DND-41 (cell line): ENCODE measurements around the gene FOLR2.
"Not testable (repeated sequence)": the region's sequence is repeated elsewhere in the genome, so short reads cannot be mapped to it uniquely, and the experiment has no call there.

Source experiments
- ATAC-seq: fragments of 200-7000 bp; cut with Tn5 transposase; 3 replicates; pipeline ENCODE4 v1.9.1; 2021; ENCODE audit warnings: low read depth; ENCODE audit not compliant: insufficient read depth
- DNase-seq: peaks from one replicate; pipeline ENCODE4 v3.0.0-alpha.2; 2020
- H2AFZ ChIP-seq: 2 replicates; pipeline ENCODE4 v1.6.0; 2012; ENCODE audit warnings: low read depth, low read length
- H3K27ac ChIP-seq: 2 replicates; pipeline ENCODE4 v1.5.1; 2012; ENCODE audit warnings: low read length, inconsistent platforms
- H3K27me3 ChIP-seq: fragments of 200-600 bp; sonication (generic); 2 replicates; pipeline ENCODE4 v1.6.0; 2012; ENCODE audit warnings: low read length, mild to moderate bottlenecking, inconsistent platforms; ENCODE audit not compliant: insufficient read depth, poor library complexity
- H3K36me3 ChIP-seq: 2 replicates; pipeline ENCODE4 v1.5.1; 2012; ENCODE audit warnings: low read length, inconsistent platforms; ENCODE audit not compliant: insufficient read depth
- H3K4me1 ChIP-seq: 2 replicates; pipeline ENCODE4 v1.5.1; 2012; ENCODE audit warnings: mild to moderate bottlenecking, low read length; ENCODE audit not compliant: insufficient read depth
- H3K4me2 ChIP-seq: 2 replicates; pipeline ENCODE4 v1.6.0; 2012; ENCODE audit warnings: mild to moderate bottlenecking, moderate library complexity, low read length, inconsistent platforms; ENCODE audit not compliant: insufficient read depth
- H3K4me3 ChIP-seq, 2 experiments: fragments of 200-600 bp in 1 of 2; shearing (Covaris generic) in 1 of 2; 2 replicates each; pipeline ENCODE4 v1.5.1; 2012 to 2016; ENCODE audit warnings: inconsistent platforms in 2 of 2, low read length in 2 of 2, mild to moderate bottlenecking in 2 of 2, low read depth in 1 of 2, moderate library complexity in 1 of 2
- H3K79me2 ChIP-seq: 2 replicates; pipeline ENCODE4 v1.6.0; 2012; ENCODE audit warnings: low read length, inconsistent platforms; ENCODE audit not compliant: insufficient read depth
- H3K9ac ChIP-seq: 2 replicates; pipeline ENCODE4 v1.6.0; 2012; ENCODE audit warnings: low read depth, mild to moderate bottlenecking, inconsistent platforms, low read length, moderate library complexity
- H3K9me3 ChIP-seq: 2 replicates; pipeline ENCODE4 v1.5.1; 2012; ENCODE audit warnings: low read length, moderate library complexity, mild to moderate bottlenecking, inconsistent platforms; ENCODE audit not compliant: insufficient read depth, severe bottlenecking
- H4K20me1 ChIP-seq: 2 replicates; pipeline ENCODE4 v1.6.0; 2012; ENCODE audit warnings: low read length; ENCODE audit not compliant: insufficient read depth
- EZH2 ChIP-seq: IDR thresholded peaks from 3 replicates; pipeline ENCODE4 v1.6.1; 2012; ENCODE audit warnings: borderline replicate concordance, low read depth, mild to moderate bottlenecking, moderate library complexity, low read length, inconsistent platforms; ENCODE audit not compliant: severe bottlenecking
- TF ChIP-seq, protein P1 (sequence below): IDR thresholded peaks from 2 replicates; pipeline ENCODE4 v1.5.1; 2012; ENCODE audit warnings: borderline replicate concordance, low read length, moderate library complexity, mild to moderate bottlenecking; ENCODE audit not compliant: poor library complexity, severe bottlenecking; ENCODE audit errors: extremely low read depth

Gene FOLR2

DNA sequence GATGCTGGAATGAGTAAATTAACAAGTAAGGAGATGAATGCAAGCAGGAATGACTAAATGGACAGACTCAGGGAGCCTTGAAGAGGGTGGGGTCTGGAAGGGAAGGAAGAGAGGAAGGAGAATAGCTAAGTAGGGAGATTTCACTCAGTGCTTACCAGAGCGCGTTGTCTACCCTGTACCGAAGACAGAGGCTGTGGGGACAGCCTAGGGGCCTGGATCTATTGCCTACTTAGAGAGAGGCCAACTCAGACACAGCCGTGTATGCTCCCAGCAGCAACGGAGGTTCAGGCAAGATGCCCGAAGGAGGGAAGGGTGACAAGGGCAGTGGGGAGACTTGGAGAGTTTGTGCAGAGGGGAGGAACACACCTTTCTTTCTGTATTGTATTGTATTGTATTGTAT lies at the start of gene FOLR2:
FOLR2 (plus strand) TSS at position 157 of the 400 bp plus-strand sequence. CDS start 1,791 bp downstream, outside the sequence.
- no peak within 1 kb of the TSS for H3K9ac ChIP-seq
- ATAC-seq, result no peak

DNA sequence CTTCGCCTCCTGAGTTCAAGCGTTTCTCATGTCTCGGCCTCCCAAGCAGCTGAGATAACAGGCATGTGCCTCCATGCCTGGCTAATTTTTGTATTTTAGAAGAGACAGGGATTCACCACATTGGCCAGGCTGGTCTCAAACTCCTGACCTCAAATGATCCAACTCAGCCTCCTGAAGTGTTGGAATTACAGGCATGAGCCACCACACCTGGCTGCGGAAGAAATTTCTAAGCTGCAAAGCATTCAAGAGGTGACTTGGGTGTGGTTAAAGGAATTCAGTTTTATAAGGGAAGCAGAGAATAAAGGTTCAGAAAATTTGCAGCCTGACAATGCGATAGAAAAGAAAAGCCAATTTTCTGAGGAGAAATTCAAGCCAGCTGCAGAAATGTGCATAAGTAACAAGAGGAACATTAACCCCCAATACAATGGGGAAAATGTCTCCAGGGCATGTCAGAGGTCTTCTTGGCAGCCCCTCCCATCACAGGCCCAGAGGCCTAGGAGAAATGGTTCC lies 47.5 kb upstream of the FOLR2 start:
- H3K9me3 ChIP-seq, H3K4me2 ChIP-seq, H3K27ac ChIP-seq, H2AFZ ChIP-seq, ATAC-seq, H3K4me3 ChIP-seq, H3K4me1 ChIP-seq, H4K20me1 ChIP-seq, H3K79me2 ChIP-seq, H3K27me3 ChIP-seq, H3K9ac ChIP-seq, H3K36me3 ChIP-seq, DNase-seq: not testable (repeated sequence)

More for the DNA sequence above, at the start of gene FOLR2:
- TF ChIP-seq, protein P1, sequence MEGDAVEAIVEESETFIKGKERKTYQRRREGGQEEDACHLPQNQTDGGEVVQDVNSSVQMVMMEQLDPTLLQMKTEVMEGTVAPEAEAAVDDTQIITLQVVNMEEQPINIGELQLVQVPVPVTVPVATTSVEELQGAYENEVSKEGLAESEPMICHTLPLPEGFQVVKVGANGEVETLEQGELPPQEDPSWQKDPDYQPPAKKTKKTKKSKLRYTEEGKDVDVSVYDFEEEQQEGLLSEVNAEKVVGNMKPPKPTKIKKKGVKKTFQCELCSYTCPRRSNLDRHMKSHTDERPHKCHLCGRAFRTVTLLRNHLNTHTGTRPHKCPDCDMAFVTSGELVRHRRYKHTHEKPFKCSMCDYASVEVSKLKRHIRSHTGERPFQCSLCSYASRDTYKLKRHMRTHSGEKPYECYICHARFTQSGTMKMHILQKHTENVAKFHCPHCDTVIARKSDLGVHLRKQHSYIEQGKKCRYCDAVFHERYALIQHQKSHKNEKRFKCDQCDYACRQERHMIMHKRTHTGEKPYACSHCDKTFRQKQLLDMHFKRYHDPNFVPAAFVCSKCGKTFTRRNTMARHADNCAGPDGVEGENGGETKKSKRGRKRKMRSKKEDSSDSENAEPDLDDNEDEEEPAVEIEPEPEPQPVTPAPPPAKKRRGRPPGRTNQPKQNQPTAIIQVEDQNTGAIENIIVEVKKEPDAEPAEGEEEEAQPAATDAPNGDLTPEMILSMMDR, result no peak
- no peak for TF ChIP-seq EZH2
- Histone ChIP-seq H3K27me3 (peaks cover 23% of the 10 kb centered on the region), H3K9me3 (no peaks in the 10 kb centered on the region), H3K27ac (no peak within 1 kb of the TSS), H3K4me2 (no peak within 1 kb of the TSS), H3K4me3 (no peak within 1 kb of the TSS), H3K4me1 (no peaks in the 10 kb centered on the region), H3K79me2 (no peaks in the 10 kb centered on the region), H3K36me3 (no peaks in the 10 kb centered on the region), H4K20me1 (no peaks in the 10 kb centered on the region), H2AFZ (no peak within 1 kb of the TSS)
- no peak for DNase-seq

DNA sequence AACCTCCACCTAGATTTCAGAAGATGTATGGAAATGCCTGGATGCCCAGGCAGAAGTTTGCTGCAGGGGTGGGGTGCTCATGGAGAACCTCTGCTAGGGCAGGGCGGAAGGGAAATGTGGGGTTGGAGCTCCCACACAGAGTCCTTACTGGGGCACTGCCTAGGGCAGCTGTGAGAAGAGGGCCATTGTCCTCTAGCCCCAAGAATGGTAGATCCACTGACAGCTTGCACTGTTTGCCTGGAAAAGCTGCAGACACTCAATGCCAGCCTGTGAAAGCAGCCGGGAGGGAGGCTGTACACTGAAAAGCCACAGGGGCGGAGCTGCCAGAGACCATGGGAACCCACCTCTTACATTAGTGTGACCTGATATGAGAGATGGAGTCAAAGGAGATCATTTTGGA lies 46.8 kb upstream of the FOLR2 start:
- not testable (repeated sequence) for ATAC-seq, H3K27ac ChIP-seq, H3K36me3 ChIP-seq, H3K27me3 ChIP-seq, H3K9me3 ChIP-seq, H3K9ac ChIP-seq, H3K4me2 ChIP-seq, H4K20me1 ChIP-seq, H2AFZ ChIP-seq, H3K79me2 ChIP-seq, H3K4me1 ChIP-seq, DNase-seq, H3K4me3 ChIP-seq

DNA sequence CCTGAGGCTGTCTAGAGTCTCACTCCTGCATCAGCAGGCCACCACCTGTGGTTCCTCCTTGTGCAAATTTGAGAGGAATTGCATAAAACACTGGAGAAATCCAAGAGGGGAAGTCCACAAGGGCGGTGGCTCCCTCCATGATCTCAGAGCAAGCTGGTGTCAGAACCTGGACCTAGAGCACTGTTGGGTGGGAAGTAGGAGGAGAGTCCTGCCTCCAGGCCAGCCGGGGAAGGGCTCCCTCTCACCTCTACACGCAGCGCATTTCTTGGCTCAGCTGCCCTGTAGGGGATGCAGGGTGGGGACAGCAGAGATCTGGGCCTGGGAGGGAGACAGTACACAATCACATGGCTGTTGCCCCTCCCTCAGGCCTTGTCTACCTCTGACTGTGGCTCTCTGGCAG lies 44.6 kb upstream of the FOLR2 start:
- H3K9ac ChIP-seq, H4K20me1 ChIP-seq, H3K79me2 ChIP-seq, H3K4me1 ChIP-seq, H3K4me2 ChIP-seq, H3K4me3 ChIP-seq, H3K36me3 ChIP-seq, H2AFZ ChIP-seq, H3K27ac ChIP-seq, H3K27me3 ChIP-seq, DNase-seq, ATAC-seq, H3K9me3 ChIP-seq: not testable (repeated sequence)

DNA sequence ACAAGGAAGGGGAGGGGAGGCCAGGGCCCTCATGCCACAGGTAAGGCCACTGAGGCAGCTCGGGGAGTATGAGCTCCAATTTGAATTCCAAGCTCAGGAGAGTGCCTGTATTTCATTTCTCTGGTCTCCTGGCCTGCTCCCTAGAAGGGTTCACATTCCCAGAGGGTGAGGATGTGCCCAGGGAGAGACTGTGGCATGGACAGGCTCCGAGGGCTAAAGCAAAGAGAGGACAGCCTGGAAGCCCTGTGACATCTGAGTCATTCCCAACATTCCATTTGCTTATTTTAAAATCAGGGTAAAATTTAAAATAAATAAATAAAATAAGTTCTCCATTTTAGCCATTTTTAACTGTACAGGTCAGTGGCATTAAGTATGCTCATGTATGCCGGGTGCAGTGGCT lies 43.3 kb upstream of the FOLR2 start:
- H3K4me3 ChIP-seq, result no peak overlapping the region
- no peak for TF ChIP-seq EZH2
- TF ChIP-seq, protein P1, result no peak
- no peak overlapping the region for H3K4me2 ChIP-seq
- H3K4me1 ChIP-seq, result no peaks in the 10 kb centered on the region
- ATAC-seq (no peak), DNase-seq (no peak)
- no peak overlapping the region for H2AFZ ChIP-seq
- H3K79me2 ChIP-seq, result no peaks in the 10 kb centered on the region
- H3K27me3 ChIP-seq, result peaks cover 8% of the 10 kb centered on the region
- no peaks in the 10 kb centered on the region for H3K36me3 ChIP-seq
- no peaks in the 10 kb centered on the region for H4K20me1 ChIP-seq
- H3K9me3 ChIP-seq, result no peaks in the 10 kb centered on the region
- no peak overlapping the region for H3K27ac ChIP-seq
- H3K9ac ChIP-seq, result no peak overlapping the region
